ENCODE measurements around the gene OFD1. TPM values are rescaled to one million over a fixed set of nuclear protein-coding genes. Genes with fewer than 3 reads are reported as not detected.

The OFD1 gene
- polyA plus RNA-seq (2013) = 35.8 and 38.2 TPM in 2 replicates

- H3K4me3 ChIP-seq (ENCODE audit: low read depth, low read length) = peak within 1 kb of the TSS; percentile 83
- H3K9ac ChIP-seq (ENCODE audit: low read length) = peak within 1 kb of the TSS; percentile 89
- H3K14ac ChIP-seq (ENCODE audit: low read length) = peak within 1 kb of the TSS; percentile 90
- peak within 1 kb of the TSS; percentile 94 for H3K18ac ChIP-seq (ENCODE audit: low read length)
- peaks cover 0 to 3% of the 10 kb centered on the region in 2 experiments for H3K36me3 ChIP-seq (ENCODE audit: control insufficient read depth in 1 of 2, insufficient read depth in 2 of 2, low read length in 2 of 2)
- peaks cover 0 to 3% of the 10 kb centered on the region in 2 experiments for H3K4me1 ChIP-seq (ENCODE audit: control insufficient read depth in 1 of 2, insufficient read depth in 2 of 2, low read length in 2 of 2)
- peak within 1 kb of the TSS; percentile 98 for H3K27ac ChIP-seq (ENCODE audit: low read depth, low read length)
- H3K9me3 ChIP-seq (ENCODE audit: insufficient read depth, low read depth, low read length) = no peaks in the 10 kb centered on the region
- no peaks in the 10 kb centered on the region for H3K27me3 ChIP-seq (ENCODE audit: insufficient read depth, low read length)
- H3K23ac ChIP-seq (ENCODE audit: low read length) = no peak within 1 kb of the TSS
- peak within 1 kb of the TSS; percentile 87 for H4K12ac ChIP-seq (ENCODE audit: low read depth, low read length)
- H3K4me2 ChIP-seq (ENCODE audit: low read length) = peak within 1 kb of the TSS; percentile 65
- no CpG with 5 or more reads among the region's 75 CpGs for WGBS (ENCODE audit: extremely low coverage, insufficient coverage, insufficient read length)
- H3K79me1 ChIP-seq (ENCODE audit: low read length) = peaks cover 7% of the 10 kb centered on the region
- peak within 1 kb of the TSS; percentile 71 for H3K4ac ChIP-seq (ENCODE audit: low read depth, low read length)
- H4K91ac ChIP-seq (ENCODE audit: low read depth, low read length) = peak within 1 kb of the TSS; percentile 90
- no peak within 1 kb of the TSS for H2AK5ac ChIP-seq (ENCODE audit: low read length)
- H3K79me2 ChIP-seq (ENCODE audit: control insufficient read depth, insufficient read depth, low read length, poor library complexity) = peaks cover 8% of the 10 kb centered on the region
- peak within 1 kb of the TSS; percentile 87 for H2BK5ac ChIP-seq (ENCODE audit: low read depth, low read length, poor library complexity)
- H4K8ac ChIP-seq (ENCODE audit: low read depth, low read length) = peak within 1 kb of the TSS; percentile 94
- H2BK12ac ChIP-seq (ENCODE audit: low read length) = no peak within 1 kb of the TSS
- H2AFZ ChIP-seq (ENCODE audit: insufficient read depth, low read length, poor library complexity) = peak within 1 kb of the TSS; percentile 35
- H2BK120ac ChIP-seq (ENCODE audit: insufficient read depth, low read length, poor library complexity) = peak within 1 kb of the TSS; percentile 86
- peak; percentile 92 to 96 for DNase-seq
Measured at GRCh38 chrX:13734278-13735172, at the start of gene OFD1, which contains the start of gene TRAPPC2. TSS of gene OFD1 (plus strand) at chrX:13734748. CDS start at chrX:13735072, 324 bp downstream. TSS of gene TRAPPC2 (minus strand) at chrX:13734620. CDS start at chrX:13719963, 14,657 bp downstream.

- no peak overlapping the region for H3K9ac ChIP-seq (ENCODE audit: low read length)
- no peak overlapping the region for H4K91ac ChIP-seq (ENCODE audit: low read depth, low read length)
- H2BK120ac ChIP-seq (ENCODE audit: insufficient read depth, low read length, poor library complexity) = no peak overlapping the region
- H3K18ac ChIP-seq (ENCODE audit: low read length) = no peak overlapping the region
- H3K4ac ChIP-seq (ENCODE audit: low read depth, low read length) = no peak overlapping the region
- no peaks in the 10 kb centered on the region for H3K27me3 ChIP-seq (ENCODE audit: insufficient read depth, low read length)
- H3K9me3 ChIP-seq (ENCODE audit: insufficient read depth, low read depth, low read length) = no peaks in the 10 kb centered on the region
- no peak overlapping the region for H3K4me2 ChIP-seq (ENCODE audit: low read length)
- H3K4me1 ChIP-seq (ENCODE audit: control insufficient read depth in 1 of 2, insufficient read depth in 2 of 2, low read length in 2 of 2) = no peaks in the 10 kb centered on the region
- peaks cover 8% of the 10 kb centered on the region for H3K79me1 ChIP-seq (ENCODE audit: low read length)
- no peak overlapping the region for H3K14ac ChIP-seq (ENCODE audit: low read length)
- H3K36me3 ChIP-seq (ENCODE audit: control insufficient read depth in 1 of 2, insufficient read depth in 2 of 2, low read length in 2 of 2) = no peaks in the 10 kb centered on the region
- H3K23ac ChIP-seq (ENCODE audit: low read length) = no peak overlapping the region
- no peak overlapping the region for H2BK12ac ChIP-seq (ENCODE audit: low read length)
- H2BK5ac ChIP-seq (ENCODE audit: low read depth, low read length, poor library complexity) = no peak overlapping the region
- no peak overlapping the region for H4K12ac ChIP-seq (ENCODE audit: low read depth, low read length)
- no peak overlapping the region for H2AFZ ChIP-seq (ENCODE audit: insufficient read depth, low read length, poor library complexity)
- no peak overlapping the region for H3K4me3 ChIP-seq (ENCODE audit: low read depth, low read length)
- no CpG with 5 or more reads among the region's 3 CpGs for WGBS (ENCODE audit: extremely low coverage, insufficient coverage, insufficient read length)
- peaks cover 7% of the 10 kb centered on the region for H3K79me2 ChIP-seq (ENCODE audit: control insufficient read depth, insufficient read depth, low read length, poor library complexity)
- no peak overlapping the region for H4K8ac ChIP-seq (ENCODE audit: low read depth, low read length)
- H2AK5ac ChIP-seq (ENCODE audit: low read length) = no peak overlapping the region
- DNase-seq = no peak
- no peak overlapping the region for H3K27ac ChIP-seq (ENCODE audit: low read depth, low read length)
Measured at GRCh38 chrX:13685126-13685763, 49.3 kb upstream of the OFD1 start.

- Histone ChIP-seq H2BK5ac (ENCODE audit: low read depth, low read length, poor library complexity) (no peak overlapping the region), H3K36me3 (ENCODE audit: control insufficient read depth in 1 of 2, insufficient read depth in 2 of 2, low read length in 2 of 2) (no peaks in the 10 kb centered on the region), H2AFZ (ENCODE audit: insufficient read depth, low read length, poor library complexity) (no peak overlapping the region), H4K91ac (ENCODE audit: low read depth, low read length) (no peak overlapping the region), H3K9me3 (ENCODE audit: insufficient read depth, low read depth, low read length) (no peaks in the 10 kb centered on the region), H3K4me2 (ENCODE audit: low read length) (no peak overlapping the region), H3K27me3 (ENCODE audit: insufficient read depth, low read length) (no peaks in the 10 kb centered on the region), H4K8ac (ENCODE audit: low read depth, low read length) (no peak overlapping the region), H3K79me2 (ENCODE audit: control insufficient read depth, insufficient read depth, low read length, poor library complexity) (peaks cover 10% of the 10 kb centered on the region), H3K4me3 (ENCODE audit: low read depth, low read length) (no peak overlapping the region), H3K4ac (ENCODE audit: low read depth, low read length) (no peak overlapping the region), H3K18ac (ENCODE audit: low read length) (no peak overlapping the region), H2BK120ac (ENCODE audit: insufficient read depth, low read length, poor library complexity) (no peak overlapping the region), H3K4me1 (ENCODE audit: control insufficient read depth in 1 of 2, insufficient read depth in 2 of 2, low read length in 2 of 2) (no peaks in the 10 kb centered on the region), H2AK5ac (ENCODE audit: low read length) (no peak overlapping the region), H3K27ac (ENCODE audit: low read depth, low read length) (no peak overlapping the region), H3K14ac (ENCODE audit: low read length) (no peak overlapping the region), H4K12ac (ENCODE audit: low read depth, low read length) (no peak overlapping the region), H2BK12ac (ENCODE audit: low read length) (no peak overlapping the region), H3K23ac (ENCODE audit: low read length) (no peak overlapping the region), H3K79me1 (ENCODE audit: low read length) (peaks cover 8% of the 10 kb centered on the region), H3K9ac (ENCODE audit: low read length) (no peak overlapping the region)
- no peak for DNase-seq
- WGBS (ENCODE audit: extremely low coverage, insufficient coverage, insufficient read length) = no CpG with 5 or more reads among the region's 1 CpG
Measured at GRCh38 chrX:13687203-13687602, 47.3 kb upstream of the OFD1 start.

- H3K4me1 ChIP-seq (ENCODE audit: control insufficient read depth in 1 of 2, insufficient read depth in 2 of 2, low read length in 2 of 2) = peaks cover 0 to 5% of the 10 kb centered on the region in 2 experiments
- no CpG with 5 or more reads among the region's 13 CpGs for WGBS (ENCODE audit: extremely low coverage, insufficient coverage, insufficient read length)
- H3K14ac ChIP-seq (ENCODE audit: low read length) = no peak overlapping the region
- peaks cover 10% of the 10 kb centered on the region for H3K79me2 ChIP-seq (ENCODE audit: control insufficient read depth, insufficient read depth, low read length, poor library complexity)
- no peaks in the 10 kb centered on the region for H3K9me3 ChIP-seq (ENCODE audit: insufficient read depth, low read depth, low read length)
- no peak overlapping the region for H3K4ac ChIP-seq (ENCODE audit: low read depth, low read length)
- no peaks in the 10 kb centered on the region for H3K36me3 ChIP-seq (ENCODE audit: control insufficient read depth in 1 of 2, insufficient read depth in 2 of 2, low read length in 2 of 2)
- H2BK12ac ChIP-seq (ENCODE audit: low read length) = no peak overlapping the region
- H3K27ac ChIP-seq (ENCODE audit: low read depth, low read length) = no peak overlapping the region
- no peak overlapping the region for H2AK5ac ChIP-seq (ENCODE audit: low read length)
- no peak overlapping the region for H4K12ac ChIP-seq (ENCODE audit: low read depth, low read length)
- DNase-seq = no peak
- H2BK120ac ChIP-seq (ENCODE audit: insufficient read depth, low read length, poor library complexity) = no peak overlapping the region
- no peak overlapping the region for H4K91ac ChIP-seq (ENCODE audit: low read depth, low read length)
- H3K4me2 ChIP-seq (ENCODE audit: low read length) = peak overlapping the region; percentile 73
- H3K79me1 ChIP-seq (ENCODE audit: low read length) = peaks cover 8% of the 10 kb centered on the region
- H3K27me3 ChIP-seq (ENCODE audit: insufficient read depth, low read length) = no peaks in the 10 kb centered on the region
- H3K18ac ChIP-seq (ENCODE audit: low read length) = no peak overlapping the region
- H3K4me3 ChIP-seq (ENCODE audit: low read depth, low read length) = no peak overlapping the region
- H2BK5ac ChIP-seq (ENCODE audit: low read depth, low read length, poor library complexity) = no peak overlapping the region
- no peak overlapping the region for H3K9ac ChIP-seq (ENCODE audit: low read length)
- H4K8ac ChIP-seq (ENCODE audit: low read depth, low read length) = no peak overlapping the region
- H2AFZ ChIP-seq (ENCODE audit: insufficient read depth, low read length, poor library complexity) = no peak overlapping the region
- no peak overlapping the region for H3K23ac ChIP-seq (ENCODE audit: low read length)
Measured at GRCh38 chrX:13688384-13688957, 46.1 kb upstream of the OFD1 start.
